Stimulated activated CD8-positive, alpha-beta memory T cell treated with anti-CD3 and anti-CD28 coated beads, Interleukin-15, amount 100 ng/mL, for 4 hours (primary cell): Measurements from ENCODE around the gene CHI3L1.

Experiments used
- DNase-seq, 2 donors: peaks; one replicate each; pipeline ENCODE4 v3.0.0-alpha.2; 2020; ENCODE audit warnings: low read depth in 2 of 2

The CHI3L1 gene

GRCh38 chr1:203151362-203152157 is 34.9 kb downstream of the CHI3L1 start:
- DNase-seq, result no peak

GRCh38 chr1:203150511-203151297 is 35.8 kb downstream of the CHI3L1 start:
- DNase-seq, result no peak

GRCh38 chr1:203149188-203149840 is 37.2 kb downstream of the CHI3L1 start:
- DNase-seq, result no peak

- DNase-seq, result no peak
Observed at GRCh38 chr1:203148579-203148978, 37.9 kb downstream of the CHI3L1 start.

GRCh38 chr1:203148127-203148526 is 38.4 kb downstream of the CHI3L1 start:
- no peak for DNase-seq

GRCh38 chr1:203147376-203147775 is 39.1 kb downstream of the CHI3L1 start:
- no peak for DNase-seq

- no peak for DNase-seq
Observed at GRCh38 chr1:203146537-203146936, 40.0 kb downstream of the CHI3L1 start.

GRCh38 chr1:203146042-203146369 is 40.5 kb downstream of the CHI3L1 start:
- no peak for DNase-seq

- DNase-seq, result no peak
Observed at GRCh38 chr1:203145321-203146041, 41.0 kb downstream of the CHI3L1 start.

GRCh38 chr1:203144661-203145060 is 41.8 kb downstream of the CHI3L1 start:
- DNase-seq, result no peak

- DNase-seq, result no peak
Observed at GRCh38 chr1:203143641-203144040, 42.9 kb downstream of the CHI3L1 start.

- no peak for DNase-seq
Observed at GRCh38 chr1:203142684-203143408, 43.7 kb downstream of the CHI3L1 start.

GRCh38 chr1:203142124-203142523 is 44.4 kb downstream of the CHI3L1 start:
- DNase-seq, result no peak

- DNase-seq, result no peak
Observed at GRCh38 chr1:203140743-203141520, 45.6 kb downstream of the CHI3L1 start.

GRCh38 chr1:203139976-203140475 is 46.5 kb downstream of the CHI3L1 start:
- DNase-seq, result no peak

GRCh38 chr1:203138066-203138465 is 48.4 kb downstream of the CHI3L1 start:
- no peak for DNase-seq

GRCh38 chr1:203137324-203137723 is 49.2 kb downstream of the CHI3L1 start:
- DNase-seq, result no peak

- no peak for DNase-seq
Observed at GRCh38 chr1:203136409-203137042, 50.0 kb downstream of the CHI3L1 start.

GRCh38 chr1:203135636-203136305 is 50.7 kb downstream of the CHI3L1 start:
- no peak for DNase-seq
